K562 (cell line): ENCODE data around the gene PAN2. TPM values are rescaled to one million over a fixed set of nuclear protein-coding genes. Genes with fewer than 3 reads are reported as not detected.

Source experiments
- ARID1B ChIP-seq: fragments of 450-650 bp; IDR thresholded peaks from 2 replicates; pipeline ENCODE4 v1.6.1; 2016; ENCODE audit warnings: antibody characterized with exemption, mild to moderate bottlenecking, inconsistent platforms
- DNMT1 ChIP-seq: fragments of 450-650 bp; IDR thresholded peaks from 2 replicates; pipeline ENCODE4 v1.6.1; 2016; ENCODE audit warnings: antibody characterized with exemption, mild to moderate bottlenecking
- EHMT2 ChIP-seq: fragments of 450-650 bp; IDR thresholded peaks from 2 replicates; pipeline ENCODE4 v1.6.1; 2018; ENCODE audit warnings: antibody characterized with exemption
- FOXA1 ChIP-seq: fragments of 450-650 bp; IDR thresholded peaks from 2 replicates; pipeline ENCODE4 v1.6.1; 2016; ENCODE audit warnings: mild to moderate bottlenecking, borderline replicate concordance
- HDAC8 ChIP-seq: fragments of 450-650 bp; IDR thresholded peaks from 2 replicates; pipeline ENCODE4 v1.6.1; 2016; ENCODE audit warnings: mild to moderate bottlenecking, missing genetic modification characterization, moderate library complexity, missing compliant biosample characterization
- LARP7 ChIP-seq: fragments of 450-650 bp; IDR thresholded peaks from 2 replicates; pipeline ENCODE4 v1.6.1; 2016
- MAFG ChIP-seq: fragments of 450-650 bp; conservative IDR thresholded peaks from 2 replicates; pipeline ENCODE4 v1.6.1; 2016; ENCODE audit warnings: missing genetic modification characterization, missing compliant biosample characterization
- MED1 ChIP-seq: sonication (generic); formaldehyde crosslinking; IDR thresholded peaks from 2 replicates; pipeline ENCODE4 v1.8.1; 2023; ENCODE audit warnings: missing genetic modification reagents, borderline replicate concordance
- NELFE ChIP-seq: IDR thresholded peaks from 2 replicates; pipeline ENCODE4 v1.6.1; 2011; ENCODE audit warnings: mild to moderate bottlenecking; ENCODE audit not compliant: insufficient read depth, insufficient read length
- OTX1 ChIP-seq: fragments of 450-650 bp; formaldehyde crosslinking; IDR thresholded peaks from 2 replicates; pipeline ENCODE4 v1.4.0; 2022; ENCODE audit warnings: mild to moderate bottlenecking
- POLR3G ChIP-seq: IDR thresholded peaks from 2 replicates; pipeline ENCODE4 v1.6.1; 2011; ENCODE audit not compliant: insufficient read length, insufficient replicate concordance; ENCODE audit errors: extremely low read depth
- SLC30A9 ChIP-seq: fragments of 250-450 bp; sonication (Bioruptor Pico); IDR thresholded peaks from 2 replicates; pipeline ENCODE4 v1.8.0; 2022; ENCODE audit warnings: mild to moderate bottlenecking, moderate library complexity
- SMAD2 ChIP-seq: fragments of 150-350 bp; IDR thresholded peaks from 2 replicates; pipeline ENCODE4 v1.6.1; 2014; ENCODE audit warnings: low read depth, mild to moderate bottlenecking, low read length
- TOE1 ChIP-seq, 2 experiments: fragments of 450-650 bp in 1 of 2; sonication (generic) in 1 of 2; formaldehyde crosslinking in 1 of 2; IDR thresholded peaks; 2 replicates each; pipeline versions ENCODE4 v1.7.1 to v1.8.0; 2016 to 2022; ENCODE audit warnings: borderline replicate concordance in 2 of 2, mild to moderate bottlenecking in 2 of 2, antibody characterized with exemption in 1 of 2, inconsistent platforms in 1 of 2, low read depth in 1 of 2, missing genetic modification reagents in 1 of 2, moderate library complexity in 1 of 2
- ZBTB8A ChIP-seq: fragments of 450-650 bp; IDR thresholded peaks from 2 replicates; pipeline ENCODE4 v1.6.1; 2018; ENCODE audit warnings: mild to moderate bottlenecking, moderate library complexity; ENCODE audit not compliant: partially characterized antibody
- ZNF121 ChIP-seq: sonication (generic); formaldehyde crosslinking; conservative IDR thresholded peaks from 2 replicates; pipeline ENCODE4 v1.8.0; 2022; ENCODE audit warnings: missing genetic modification reagents
- ZNF134 ChIP-seq: fragments of 250-450 bp; sonication (Bioruptor Pico); conservative IDR thresholded peaks from 2 replicates; pipeline ENCODE4 v1.4.0; 2020
- ZNF232 ChIP-seq: sonication (generic); formaldehyde crosslinking; IDR thresholded peaks from 2 replicates; pipeline ENCODE4 v1.8.0; 2022; ENCODE audit warnings: mild to moderate bottlenecking, missing genetic modification reagents
- ZNF592 ChIP-seq: fragments of 450-650 bp; IDR thresholded peaks from 2 replicates; pipeline ENCODE4 v1.6.1; 2017; ENCODE audit warnings: antibody characterized with exemption, mild to moderate bottlenecking
- ZNF778 ChIP-seq: fragments of 450-650 bp; formaldehyde crosslinking; IDR thresholded peaks from 2 replicates; pipeline ENCODE4 v1.4.0; 2020; ENCODE audit warnings: mild to moderate bottlenecking, moderate library complexity
- polyA plus RNA-seq, 8 experiments: library from polyadenylated mRNA; depleted of rRNA in 4 of 8; stranded (reverse) in 5 of 8; unstranded in 3 of 8; fragments of >200 nt; fragmentation: Nextera tagmentation in 2 of 8; fragmentation: Illumina TruSeq in 1 of 8; extraction: Ambion mirVana in 2 of 8; extraction: Trizol in 1 of 8; gene quantifications; 2 replicates each; pipeline versions ENCODE4 v1.2.1 to v1.2.3, GENCODE V29; 2011 to 2014; ENCODE audit warnings: inconsistent platforms in 1 of 8, missing spikeins in 1 of 8
- total RNA-seq, 7 experiments: library from RNA; depleted of rRNA in 6 of 7; stranded (reverse); fragments of >200 nt in 6 of 7; fragmentation: Illumina TruSeq in 2 of 7; extraction: Trizol in 2 of 7; gene quantifications; 2 replicates each; pipeline versions ENCODE4 v1.2.1 to v1.2.3, GENCODE V29; 2011 to 2021; ENCODE audit warnings: low replicate concordance in 1 of 7
- TF ChIP-seq, protein P1 (sequence below): fragments of 450-650 bp; formaldehyde crosslinking; IDR thresholded peaks from 2 replicates; pipeline ENCODE4 v1.4.0; 2020; ENCODE audit warnings: mild to moderate bottlenecking, mixed read lengths
- TF ChIP-seq, protein P2 (sequence below): fragments of 250-450 bp; sonication (Bioruptor Pico); IDR thresholded peaks from 2 replicates; pipeline ENCODE4 v1.5.0; 2020; ENCODE audit warnings: mild to moderate bottlenecking, borderline replicate concordance

Gene PAN2
- total and polyA plus RNA-seq, 9 of the 15 experiments (the other 6 are each of a cell fraction or from before 2014, with no cell fraction given): 15.0 to 66.1 (median 25.9) TPM

- no peak for TF ChIP-seq ZNF778 (CRISPR knock-in tag)
- TF ChIP-seq TOE1 (IDR thresholded peaks at IDR 0.05; ENCODE audit: borderline replicate concordance): peak; percentile 20; the same call in 1 of the 2 replicates
- no peak for TF ChIP-seq TOE1 (CRISPR knock-in tag; IDR thresholded peaks at IDR 0.05; ENCODE audit: borderline replicate concordance, low read depth)
- 0 out of 2 replicates have a peak, but pooled peaks have one; percentile 8 for TF ChIP-seq ZNF592
- TF ChIP-seq SLC30A9: no peak
- no peak for TF ChIP-seq ZNF134 (CRISPR knock-in tag)
- TF ChIP-seq DNMT1: no peak
- no peak for TF ChIP-seq MED1 (CRISPR knock-in tag)
- TF ChIP-seq NELFE: no peak
- TF ChIP-seq POLR3G: no peak
- no peak for TF ChIP-seq FOXA1
- TF ChIP-seq SMAD2: no peak
- TF ChIP-seq MAFG: no peak
- TF ChIP-seq ZNF232: no peak
- TF ChIP-seq ZNF121: no peak
- TF ChIP-seq, protein P1, sequence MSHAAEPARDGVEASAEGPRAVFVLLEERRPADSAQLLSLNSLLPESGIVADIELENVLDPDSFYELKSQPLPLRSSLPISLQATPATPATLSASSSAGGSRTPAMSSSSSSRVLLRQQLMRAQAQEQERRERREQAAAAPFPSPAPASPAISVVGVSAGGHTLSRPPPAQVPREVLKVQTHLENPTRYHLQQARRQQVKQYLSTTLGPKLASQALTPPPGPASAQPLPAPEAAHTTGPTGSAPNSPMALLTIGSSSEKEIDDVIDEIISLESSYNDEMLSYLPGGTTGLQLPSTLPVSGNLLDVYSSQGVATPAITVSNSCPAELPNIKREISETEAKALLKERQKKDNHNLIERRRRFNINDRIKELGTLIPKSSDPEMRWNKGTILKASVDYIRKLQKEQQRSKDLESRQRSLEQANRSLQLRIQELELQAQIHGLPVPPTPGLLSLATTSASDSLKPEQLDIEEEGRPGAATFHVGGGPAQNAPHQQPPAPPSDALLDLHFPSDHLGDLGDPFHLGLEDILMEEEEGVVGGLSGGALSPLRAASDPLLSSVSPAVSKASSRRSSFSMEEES: peak; percentile 20; the same call in 1 of the 2 replicates
- TF ChIP-seq LARP7: no peak
- no peak for TF ChIP-seq EHMT2
- TF ChIP-seq OTX1 (CRISPR knock-in tag): 0 out of 2 replicates have a peak, but pooled peaks have one; percentile 49
- no peak for TF ChIP-seq ZBTB8A
- TF ChIP-seq, protein P2, sequence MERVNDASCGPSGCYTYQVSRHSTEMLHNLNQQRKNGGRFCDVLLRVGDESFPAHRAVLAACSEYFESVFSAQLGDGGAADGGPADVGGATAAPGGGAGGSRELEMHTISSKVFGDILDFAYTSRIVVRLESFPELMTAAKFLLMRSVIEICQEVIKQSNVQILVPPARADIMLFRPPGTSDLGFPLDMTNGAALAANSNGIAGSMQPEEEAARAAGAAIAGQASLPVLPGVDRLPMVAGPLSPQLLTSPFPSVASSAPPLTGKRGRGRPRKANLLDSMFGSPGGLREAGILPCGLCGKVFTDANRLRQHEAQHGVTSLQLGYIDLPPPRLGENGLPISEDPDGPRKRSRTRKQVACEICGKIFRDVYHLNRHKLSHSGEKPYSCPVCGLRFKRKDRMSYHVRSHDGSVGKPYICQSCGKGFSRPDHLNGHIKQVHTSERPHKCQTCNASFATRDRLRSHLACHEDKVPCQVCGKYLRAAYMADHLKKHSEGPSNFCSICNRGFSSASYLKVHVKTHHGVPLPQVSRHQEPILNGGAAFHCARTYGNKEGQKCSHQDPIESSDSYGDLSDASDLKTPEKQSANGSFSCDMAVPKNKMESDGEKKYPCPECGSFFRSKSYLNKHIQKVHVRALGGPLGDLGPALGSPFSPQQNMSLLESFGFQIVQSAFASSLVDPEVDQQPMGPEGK (CRISPR knock-in tag): no peak
- no peak for TF ChIP-seq HDAC8 (tag)
- TF ChIP-seq ARID1B: no peak
Measured at GRCh38 chr12:56267443-56268071, 66.2 kb downstream of the PAN2 start (continued).
